ENCODE measurements around the gene AGPAT2. TPM values are rescaled to one million over a fixed set of nuclear protein-coding genes. Genes with fewer than 3 reads are reported as not detected.

Gene AGPAT2
- total and polyA plus RNA-seq, 2 of the 4 experiments (the other 2 are of a cell fraction) = 16.1 to 39.5 TPM

DNA sequence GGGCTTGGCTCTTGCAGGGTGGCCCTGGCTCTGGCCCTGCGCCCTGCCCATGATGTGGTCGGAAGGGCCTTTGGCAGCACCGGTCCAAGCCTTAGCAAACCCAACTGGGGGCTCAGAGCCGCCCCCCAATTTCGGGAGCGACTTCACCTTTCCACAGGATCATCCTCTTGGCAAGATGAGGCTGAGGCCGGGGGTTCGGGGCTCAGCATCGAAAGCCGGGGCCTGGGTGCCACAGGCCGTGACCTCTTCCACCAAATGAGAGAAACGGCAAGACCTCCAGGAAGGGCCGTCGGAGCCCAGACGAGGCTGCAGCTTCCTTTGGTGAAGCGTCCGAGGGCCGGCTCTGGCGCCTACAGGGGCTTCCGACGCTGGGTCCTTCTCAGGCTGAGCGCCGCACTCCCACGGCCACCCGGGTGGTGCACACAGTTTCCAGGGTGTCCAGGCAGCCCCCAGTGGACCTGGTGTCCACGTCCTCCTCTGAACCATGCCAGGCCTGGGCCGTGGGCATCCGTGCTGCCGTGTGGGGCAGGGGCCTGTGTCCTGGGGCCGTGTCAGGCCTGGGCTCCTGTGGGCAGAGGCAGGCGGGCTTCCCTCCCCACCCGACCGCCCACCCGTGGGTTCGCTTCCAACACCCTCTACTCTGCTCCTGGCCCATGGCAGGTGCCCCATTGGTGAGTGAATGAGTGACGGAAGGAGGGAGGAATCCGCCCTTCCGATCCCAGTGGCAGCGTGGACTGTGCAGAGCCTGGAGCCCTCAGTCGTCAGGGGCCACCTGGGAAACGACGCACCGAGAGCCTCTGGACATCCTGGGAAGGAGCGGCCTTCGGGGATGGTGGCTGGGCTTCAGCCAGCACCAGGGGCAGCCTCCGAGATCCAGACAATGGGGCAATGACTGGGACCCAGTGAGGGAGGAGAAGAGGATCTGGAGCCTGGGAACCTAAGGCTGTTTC, 5.2 kb upstream of the AGPAT2 start:
- H2AK5ac ChIP-seq (ENCODE audit: low read depth, low read length) = no peak overlapping the region
- ChIA-PET POLR2A (ENCODE audit: unreplicated experiment) (no interaction called here), CTCF (no interaction called here)
- peaks cover 2% of the 10 kb centered on the region; the same call in 1 of the 2 replicates for H3K4me1 ChIP-seq (ENCODE audit: control insufficient read depth, insufficient read depth, low read length)
- WGBS, 2 experiments (ENCODE audit: extremely low coverage in 2 of 2, insufficient read length in 1 of 2) = 90% methylated on average over 19 of the region's 46 CpGs; no CpG with 5 or more reads in 1 of the 2 experiments
- H3K27ac ChIP-seq (ENCODE audit: insufficient read depth, low read length) = no peak overlapping the region
- H4K91ac ChIP-seq (ENCODE audit: insufficient read depth, low read depth, low read length) = no peak overlapping the region
- no peak overlapping the region for H3K56ac ChIP-seq (ENCODE audit: extremely low read depth, insufficient read depth, low read length)
- dilution Hi-C loops (cut with HindIII; ENCODE audit: low sequenced_read_pairs, unreplicated experiment) (no loop called here), intact Hi-C loops (cut with micrococcal nuclease) (no loop called here), in situ Hi-C loops (cut with MboI; ENCODE audit: low sequenced_read_pairs) (no loop called here)
- no peaks in the 10 kb centered on the region for H3K9me3 ChIP-seq (ENCODE audit: control insufficient read depth, insufficient read depth, low read length)
- no peak overlapping the region for H3K4ac ChIP-seq (ENCODE audit: low read depth, low read length)
- H3K14ac ChIP-seq (replicated peaks; ENCODE audit: low read depth, low read length) = no peak overlapping the region
- no peak overlapping the region for H3K4me3 ChIP-seq (ENCODE audit: insufficient read depth, low read depth, low read length)
- H3K27me3 ChIP-seq (ENCODE audit: control insufficient read depth, insufficient read depth, low read length) = peaks cover 11% of the 10 kb centered on the region; the same call in 1 of the 2 replicates
- no peak overlapping the region for H3K9ac ChIP-seq (ENCODE audit: low read depth, low read length)
- H3K9me1 ChIP-seq (ENCODE audit: insufficient read depth, low read length) = no peaks in the 10 kb centered on the region
- H4K8ac ChIP-seq (ENCODE audit: low read depth in 2 of 2, low read length in 2 of 2) = no peak overlapping the region
- BruUV-seq (replicated peaks) = no TSS peak
- H2BK20ac ChIP-seq (ENCODE audit: low read depth, low read length) = no peak overlapping the region
- no peak overlapping the region for H2BK120ac ChIP-seq (ENCODE audit: low read depth, low read length)
- H4K20me1 ChIP-seq (ENCODE audit: insufficient read depth, low read length) = no peaks in the 10 kb centered on the region
- peak overlapping the region; percentile 78 for H2AK9ac ChIP-seq (replicated peaks; ENCODE audit: low read depth, low read length, poor library complexity)
- H3K36me3 ChIP-seq (ENCODE audit: control insufficient read depth, insufficient read depth, low read length) = no peaks in the 10 kb centered on the region
- no peak overlapping the region for H2BK5ac ChIP-seq (ENCODE audit: low read depth, low read length, poor library complexity, severe bottlenecking)
- TF ChIP-seq FOS (IDR thresholded peaks at IDR 0.05; ENCODE audit: low read depth, low read length) = no peak
- TF ChIP-seq MXI1 (IDR thresholded peaks at IDR 0.05; ENCODE audit: borderline replicate concordance, low read depth, low read length) = no peak
- TF ChIP-seq MAFK (IDR thresholded peaks at IDR 0.05; ENCODE audit: low read depth, low read length) = no peak
- no peak for TF ChIP-seq RCOR1 (IDR thresholded peaks at IDR 0.05; ENCODE audit: insufficient replicate concordance, low read length)
- TF ChIP-seq, protein P1, sequence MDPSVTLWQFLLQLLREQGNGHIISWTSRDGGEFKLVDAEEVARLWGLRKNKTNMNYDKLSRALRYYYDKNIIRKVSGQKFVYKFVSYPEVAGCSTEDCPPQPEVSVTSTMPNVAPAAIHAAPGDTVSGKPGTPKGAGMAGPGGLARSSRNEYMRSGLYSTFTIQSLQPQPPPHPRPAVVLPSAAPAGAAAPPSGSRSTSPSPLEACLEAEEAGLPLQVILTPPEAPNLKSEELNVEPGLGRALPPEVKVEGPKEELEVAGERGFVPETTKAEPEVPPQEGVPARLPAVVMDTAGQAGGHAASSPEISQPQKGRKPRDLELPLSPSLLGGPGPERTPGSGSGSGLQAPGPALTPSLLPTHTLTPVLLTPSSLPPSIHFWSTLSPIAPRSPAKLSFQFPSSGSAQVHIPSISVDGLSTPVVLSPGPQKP (IDR thresholded peaks at IDR 0.05; ENCODE audit: borderline replicate concordance, low read depth, low read length) = no peak
- TF ChIP-seq POLR2A (IDR thresholded peaks at IDR 0.05; ENCODE audit: low read depth, low read length) = no peak
- TF ChIP-seq CTCF (conservative IDR thresholded peaks at IDR 0.05; ENCODE audit: low read depth, low read length) = no peak
- TF ChIP-seq NFE2L2 (IDR thresholded peaks at IDR 0.05; ENCODE audit: low read depth, low read length) = no peak
- TF ChIP-seq BHLHE40 (IDR thresholded peaks at IDR 0.05; ENCODE audit: low read depth, low read length) = no peak
- TF ChIP-seq MAZ (IDR thresholded peaks at IDR 0.05; ENCODE audit: borderline replicate concordance, low read depth, low read length) = no peak
- no peak for TF ChIP-seq CEBPB (IDR thresholded peaks at IDR 0.05; ENCODE audit: low read depth, low read length)
- ATAC-seq (ENCODE audit: low read depth) (no peak), DNase-seq (no peak)
- no peak overlapping the region for H3K18ac ChIP-seq (ENCODE audit: low read depth, low read length)
- no peak overlapping the region for H2AFZ ChIP-seq (replicated peaks; ENCODE audit: low read length, poor library complexity)
- H4K5ac ChIP-seq (ENCODE audit: low read depth, low read length) = no peak overlapping the region
- H3K79me1 ChIP-seq (ENCODE audit: low read depth in 1 of 2, low read length in 2 of 2) = no peaks in the 10 kb centered on the region
- H3K4me2 ChIP-seq (ENCODE audit: low read depth, low read length) = no peak overlapping the region
- H3K23ac ChIP-seq (ENCODE audit: low read depth, low read length) = no peak overlapping the region
- no peak overlapping the region for H2BK15ac ChIP-seq (ENCODE audit: low read depth, low read length)

Measured in IMR-90 (cell line).